Activated T-helper 1 cell treated with Interleukin-2 at 50 U/mL for 16 hours (primary cell): ENCODE results near the gene CASP8.

Experiments
- DNase-seq: peaks from one replicate; pipeline ENCODE4 v3.0.0-alpha.2; 2020; ENCODE audit warnings: low read depth

The CASP8 gene

GRCh38 chr2:201242571-201243277 is 17.6 kb upstream of the CASP8 start:
- no peak for DNase-seq

GRCh38 chr2:201244829-201245228 is 15.5 kb upstream of the CASP8 start:
- no peak for DNase-seq

GRCh38 chr2:201246280-201246679 is 14.1 kb upstream of the CASP8 start:
- no peak for DNase-seq

- no peak for DNase-seq
These were observed 12.0 kb upstream of the CASP8 start for GRCh38 chr2:201248288-201248844.

GRCh38 chr2:201249889-201250288 is 10.4 kb upstream of the CASP8 start:
- DNase-seq = no peak

GRCh38 chr2:201250741-201251140 is 9.6 kb upstream of the CASP8 start:
- DNase-seq = no peak

GRCh38 chr2:201254081-201254730 is 6.1 kb upstream of the CASP8 start:
- no peak for DNase-seq

- no peak for DNase-seq
These were observed 4.8 kb upstream of the CASP8 start for GRCh38 chr2:201255408-201256033.

GRCh38 chr2:201256082-201256481 is 4.3 kb upstream of the CASP8 start:
- DNase-seq = no peak

GRCh38 chr2:201257381-201257955 is 2.9 kb upstream of the CASP8 start:
- DNase-seq = peak; percentile 37

- peak; percentile 89 for DNase-seq
These were observed 2.2 kb upstream of the CASP8 start for GRCh38 chr2:201257956-201258665.

GRCh38 chr2:201258666-201259615 is 1.4 kb upstream of the CASP8 start:
- DNase-seq = no peak

GRCh38 chr2:201261471-201261870 is 1.1 kb downstream of the CASP8 start:
- DNase-seq = peak; percentile 64

GRCh38 chr2:201261906-201262305 is 1.6 kb downstream of the CASP8 start:
- no peak for DNase-seq

GRCh38 chr2:201262718-201263117 is 2.4 kb downstream of the CASP8 start:
- no peak for DNase-seq

GRCh38 chr2:201263779-201264178 is 3.4 kb downstream of the CASP8 start:
- DNase-seq = no peak

GRCh38 chr2:201264472-201265173 is 4.3 kb downstream of the CASP8 start:
- no peak for DNase-seq

- DNase-seq = no peak
These were observed 6.3 kb downstream of the CASP8 start for GRCh38 chr2:201266629-201267028.

- DNase-seq = no peak
These were observed 7.1 kb downstream of the CASP8 start for GRCh38 chr2:201267278-201268030.
